ENCODE data around the gene MBLAC1. TPM values are rescaled to one million over a fixed set of nuclear protein-coding genes. Genes with fewer than 3 reads are reported as not detected.
A peak's percentile ranks its signal among the peaks of the same experiment; 100 is the strongest.

MBLAC1 gene
- total RNA-seq, 4 donors from 2014 or later = 3.0 to 12.5 (median 6.1) TPM

- Histone ChIP-seq H3K36me3 (no peaks in the 10 kb centered on the region), H3K4me1 (peaks cover 9 to 13% of the 10 kb centered on the region in 2 donors), H3K27ac (no peak overlapping the region), H3K4me3 (replicated peaks in 1 of 3) (peak overlapping the region in 1 of 3 donors; percentile 34), H3K27me3 (peaks cover 4% of the 10 kb centered on the region), H3K9me3 (no peaks in the 10 kb centered on the region)
- intact Hi-C loops (cut with DNase I) = no loop called here
- DNase-seq = no peak
- 55 to 57% methylated on average over 14 of the region's 14 CpGs for WGBS, 2 donors
- TF ChIP-seq CTCF (IDR thresholded peaks at IDR 0.05) = no peak
- no peak for TF ChIP-seq POLR2A (IDR thresholded peaks at IDR 0.05)
Observed at GRCh38 chr7:100176096-100177044, 49.6 kb downstream of the MBLAC1 start.

GRCh38 chr7:100177045-100178001 lies 50.6 kb downstream of the MBLAC1 start, which contains the start of the genes GPC2 and STAG3:
GPC2 (minus strand) TSS chr7:100177381; CDS start chr7:100177199, 182 bp downstream.
STAG3 (plus strand) TSS chr7:100177918; CDS start chr7:100180557, 2,639 bp downstream.
- intact Hi-C loops (cut with DNase I) = no loop called here
- H3K4me1 ChIP-seq = peaks cover 8 to 9% of the 10 kb centered on the region in 2 donors
- no peaks in the 10 kb centered on the region for H3K36me3 ChIP-seq
- WGBS, 2 donors = 5 to 12% methylated on average over 36 to 57 of the region's 78 CpGs
- no peak within 1 kb of the TSS for H3K27ac ChIP-seq
- no peak for TF ChIP-seq CTCF (IDR thresholded peaks at IDR 0.05)
- DNase-seq = peak; percentile 87
- H3K9me3 ChIP-seq = no peaks in the 10 kb centered on the region
- H3K4me3 ChIP-seq (replicated peaks in 1 of 3) = peak within 1 kb of the TSS in 1 of 3 donors; percentile 34
- H3K27me3 ChIP-seq = no peaks in the 10 kb centered on the region

MicroRNA genes within 50 kb of the gene (microRNA counts, 767-probe panel; counts per million panel counts)
- microRNA hsa-miR-106b-5p (3,434 to 5,993 counts per million in 2 donors), microRNA hsa-miR-25-3p (3,454 to 6,365 counts per million in 2 donors), microRNA hsa-miR-93-5p (3,337 to 6,129 counts per million in 2 donors)

Small RNA genes within 50 kb of the gene (microRNA-seq; reads per million reads assigned to microRNA genes)
- gene MIR106B = 960 reads per million, percentile 80 among the genes with 10 or more reads in this experiment
- gene MIR25 = 272 reads per million, percentile 64 among the genes with 10 or more reads in this experiment
- gene MIR4658 = not detected
- gene MIR93 = 1,668 reads per million, percentile 86 among the genes with 10 or more reads in this experiment

Small RNA genes within 50 kb of the gene (small RNA-seq; reads per million reads assigned to genes)
- gene MIR106B = 6.5 reads per million, percentile 89 among the genes with 10 or more reads in this experiment
- gene MIR25 = 163 reads per million, percentile 97 among the genes with 10 or more reads in this experiment
- 14.5 reads per million, percentile 93 among the genes with 10 or more reads in this experiment for gene MIR93

Other genes with a start within 250 kb of the MBLAC1 start
- gene OR2AE1, start 249.9 kb upstream of the MBLAC1 start, total RNA-seq = 1 to 10 TPM in 1 of 4 donors, under 1 TPM in 1, not detected in 2; 0.45 to 1.2 TPM
- gene TRIM4, start 207.4 kb upstream of the MBLAC1 start, total RNA-seq = 10 to 100 TPM; 39.7 to 78.1 (median 59.3) TPM
- gene GJC3, start 197.3 kb upstream of the MBLAC1 start, total RNA-seq = not detected
- 1 to 10 TPM in 3 of 4 donors, not detected in 1; 1.6 to 3.5 (median 3.1) TPM for gene AZGP1, start 150.9 kb upstream of the MBLAC1 start, total RNA-seq
- 10 to 100 TPM; 34.0 to 41.4 (median 35.3) TPM for gene ZKSCAN1, start 111.4 kb upstream of the MBLAC1 start, total RNA-seq
- gene ZSCAN21, start 77.2 kb upstream of the MBLAC1 start, total RNA-seq = 10 to 100 TPM; 14.0 to 23.8 (median 19.2) TPM
- gene ZNF3, start 45.2 kb upstream of the MBLAC1 start, total RNA-seq = 10 to 100 TPM; 31.4 to 42.3 (median 36.1) TPM
- 10 to 100 TPM; 32.5 to 71.5 (median 39.9) TPM for gene COPS6, start 38.0 kb upstream of the MBLAC1 start, total RNA-seq
- gene MCM7, start 25.6 kb upstream of the MBLAC1 start, total RNA-seq = 10 to 100 TPM; 16.6 to 51.3 (median 26.5) TPM
- 10 to 100 TPM in 3 of 4 donors, 1 to 10 TPM in 1; 9.1 to 26.6 (median 19.4) TPM for gene AP4M1, start 25.3 kb upstream of the MBLAC1 start, total RNA-seq
- gene TAF6, start 7.6 kb upstream of the MBLAC1 start, total RNA-seq = 100 to 1,000 TPM in 1 of 4 donors, 10 to 100 TPM in 3; 50.3 to 104 (median 85.2) TPM
- 10 to 100 TPM in 3 of 4 donors, 1 to 10 TPM in 1; 4.1 to 14.5 (median 13.1) TPM for gene CNPY4, start 7.3 kb upstream of the MBLAC1 start, total RNA-seq
- gene LAMTOR4, start 22.0 kb downstream of the MBLAC1 start, total RNA-seq = 100 to 1,000 TPM in 3 of 4 donors, 10 to 100 TPM in 1; 69.7 to 264 (median 204) TPM
- gene TRAPPC14, start 31.8 kb downstream of the MBLAC1 start, total RNA-seq = 10 to 100 TPM; 11.1 to 21.1 (median 11.8) TPM
- 1 to 10 TPM in 2 of 4 donors, under 1 TPM in 2; 0.67 to 1.7 (median 1.1) TPM for gene GAL3ST4, start 41.6 kb downstream of the MBLAC1 start, total RNA-seq
- 1 to 10 TPM in 1 of 4 donors, not detected in 3; 1.3 TPM for gene GPC2, start 50.4 kb downstream of the MBLAC1 start, total RNA-seq
- 1 to 10 TPM in 2 of 4 donors, under 1 TPM in 1, not detected in 1; 0.34 to 2.7 (median 1.5) TPM for gene STAG3, start 51.0 kb downstream of the MBLAC1 start, total RNA-seq
- gene PVRIG, start 93.0 kb downstream of the MBLAC1 start, total RNA-seq = 1 to 10 TPM in 1 of 4 donors, under 1 TPM in 1, not detected in 2; 0.42 to 2.6 TPM
- not detected for gene SPDYE3, start 180.7 kb downstream of the MBLAC1 start, total RNA-seq
- 10 to 100 TPM; 60.9 to 86.5 (median 73.9) TPM for gene PILRB, start 231.2 kb downstream of the MBLAC1 start, total RNA-seq
- 1 to 10 TPM; 2.4 to 6.4 (median 4.4) TPM for gene PILRA, start 246.5 kb downstream of the MBLAC1 start, total RNA-seq